NCI-H1048 (cell line): Measurements from ENCODE around the gene C5AR2.
"Not testable (repeated sequence)": the region's sequence is repeated elsewhere in the genome, so short reads cannot be mapped to it uniquely, and the experiment has no call there.

Experiments used
- DNase-seq: peaks from one replicate; lab custom pipeline; 2025; lab: John Stamatoyannopoulos, UW

The C5AR2 gene

GRCh38 chr19:47331931-47332547 is at the start of gene C5AR2:
C5AR2 (plus strand) TSS chr19:47332175; CDS start chr19:47340800, 8,625 bp downstream.
- no peak for DNase-seq

- no peak for DNase-seq
Measured at GRCh38 chr19:47283405-47284059, 48.4 kb upstream of the C5AR2 start.

DNA sequence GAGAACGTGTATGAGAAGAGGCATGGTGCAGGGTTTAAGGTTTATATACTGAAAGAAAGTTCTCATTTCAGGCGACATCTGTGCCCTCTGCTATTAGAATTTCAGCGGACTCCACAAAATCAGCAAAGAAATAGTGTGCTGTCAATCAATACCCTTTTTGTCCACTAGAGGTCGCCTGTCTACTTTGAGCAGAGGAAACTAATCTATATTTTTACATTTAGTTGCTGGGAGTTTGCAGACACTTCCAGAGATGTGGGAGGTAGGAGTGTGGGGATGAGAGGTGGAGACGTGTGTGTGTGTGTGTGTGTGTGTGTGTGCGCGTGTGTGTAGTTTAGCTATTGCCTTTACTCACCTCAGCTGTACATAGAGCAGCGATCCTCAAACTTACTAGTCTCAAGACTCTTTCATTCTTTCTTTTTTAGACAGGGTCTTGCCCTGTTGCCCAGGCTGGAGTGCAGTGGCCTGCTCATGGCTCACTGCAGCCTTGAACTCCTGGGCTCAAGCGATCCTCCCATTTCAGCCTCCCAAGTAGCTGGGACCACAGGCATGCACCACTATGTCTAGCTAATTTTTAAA is 47.6 kb upstream of the C5AR2 start:
- DNase-seq, result peak; percentile 33

DNA sequence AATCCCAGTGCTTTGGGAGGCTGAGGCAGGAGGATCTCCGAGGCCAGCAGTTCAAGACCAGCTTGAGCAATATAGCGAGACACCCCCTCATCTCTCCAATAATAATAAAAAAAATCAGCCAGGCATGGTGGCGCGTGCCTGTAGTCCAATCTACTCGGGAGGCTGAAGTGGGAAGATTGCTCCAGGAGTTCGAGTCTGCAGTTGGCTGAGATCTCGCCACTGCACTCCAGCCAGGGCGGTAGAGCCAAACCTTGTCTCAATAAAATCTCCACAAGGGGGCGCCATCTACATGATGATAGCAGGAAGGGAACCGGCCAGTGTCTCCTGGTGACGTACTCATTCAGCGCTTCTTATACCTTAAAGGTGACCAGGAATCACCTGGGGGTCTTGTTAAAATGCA is 35.9 kb upstream of the C5AR2 start:
- DNase-seq, result peak; percentile 83

DNA sequence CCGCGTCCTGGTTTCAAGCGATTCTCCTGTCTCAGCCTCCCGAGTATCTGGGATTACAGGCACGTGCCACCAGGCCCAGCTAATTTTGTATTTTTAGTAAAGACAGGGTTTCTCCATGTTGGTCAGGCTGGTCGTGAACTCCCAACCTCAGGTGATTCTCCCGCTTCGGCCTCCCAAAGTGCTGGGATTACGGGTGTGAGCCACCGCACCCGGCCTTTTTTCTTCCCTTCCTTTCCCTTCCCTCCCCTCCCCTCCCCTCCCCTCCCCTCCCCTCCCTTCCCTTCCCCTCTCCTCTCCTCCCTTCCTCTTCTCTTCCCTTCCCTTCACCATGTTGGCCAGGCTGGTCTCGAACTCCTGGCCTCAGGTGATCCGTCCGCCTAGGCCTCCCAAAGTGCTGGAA is 31.1 kb upstream of the C5AR2 start:
- not testable (repeated sequence) for DNase-seq

GRCh38 chr19:47302249-47302648 is 29.7 kb upstream of the C5AR2 start:
- DNase-seq, result no peak

DNA sequence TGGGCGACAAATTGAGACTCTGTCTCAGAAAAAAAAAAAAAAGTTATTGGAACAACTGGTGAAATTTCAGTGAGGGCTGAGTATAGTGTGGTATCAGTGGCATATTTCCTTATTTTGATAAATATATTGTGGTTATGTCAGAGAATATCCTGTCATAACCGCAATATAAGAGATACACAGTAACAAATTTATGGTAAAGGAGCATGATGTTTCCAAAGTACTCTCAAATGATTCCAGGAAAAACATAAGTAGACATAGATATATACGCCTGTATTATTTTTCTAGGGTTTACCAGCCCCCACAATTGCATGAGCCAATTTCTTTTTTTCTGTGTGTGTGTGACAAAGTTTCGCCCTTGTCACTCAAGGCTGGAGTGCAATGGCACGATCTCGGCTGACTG is 28.0 kb upstream of the C5AR2 start:
- no peak for DNase-seq

DNA sequence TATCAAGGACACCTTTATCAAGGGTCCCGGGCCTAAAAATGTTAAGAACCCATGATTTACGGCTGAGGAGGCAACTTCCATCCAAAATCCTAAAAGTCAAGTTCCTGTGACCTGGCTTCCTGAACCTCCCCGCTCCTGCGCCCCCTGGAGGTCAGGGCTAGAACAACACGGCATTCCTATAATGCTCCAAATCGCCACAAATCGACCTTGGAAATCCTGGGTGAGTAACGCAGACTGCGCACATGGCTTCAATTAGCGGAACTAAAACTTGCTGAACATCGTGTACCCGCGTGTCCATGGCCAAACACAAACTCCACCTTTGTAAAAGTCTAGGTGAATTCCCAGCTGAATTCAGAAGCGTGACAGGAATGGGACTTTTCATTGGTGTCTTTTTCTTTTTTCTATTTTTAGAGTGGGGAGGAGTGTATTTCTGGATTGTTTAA is 26.6 kb upstream of the C5AR2 start:
- DNase-seq, result peak; percentile 39

DNA sequence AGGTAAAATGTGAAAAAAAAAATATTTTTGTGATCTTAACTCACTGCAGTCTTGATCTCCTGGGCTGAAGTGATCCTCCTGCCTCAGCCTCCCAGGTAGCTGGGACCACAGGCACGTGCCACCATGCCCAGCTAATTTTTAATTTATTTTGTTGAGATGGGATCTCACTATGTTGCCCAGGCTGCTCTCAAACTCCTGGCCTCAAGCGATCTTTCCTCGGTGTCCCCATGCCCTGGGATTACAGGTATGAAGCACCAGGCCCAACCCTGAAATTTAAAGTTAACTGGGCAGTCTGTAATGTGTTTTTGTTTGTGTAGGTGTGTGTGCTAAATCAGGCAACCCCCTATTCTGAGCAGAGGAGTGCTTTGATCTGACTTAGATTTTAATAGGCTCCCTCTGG is 25.7 kb upstream of the C5AR2 start:
- no peak for DNase-seq

- no peak for DNase-seq
Measured at GRCh38 chr19:47309038-47309437, 22.9 kb upstream of the C5AR2 start.

- DNase-seq, result no peak
Measured at GRCh38 chr19:47309608-47310007, 22.4 kb upstream of the C5AR2 start, which contains the start of gene C5AR1. C5AR1 (plus strand) TSS chr19:47309861; CDS start chr19:47309896, 35 bp downstream.

DNA sequence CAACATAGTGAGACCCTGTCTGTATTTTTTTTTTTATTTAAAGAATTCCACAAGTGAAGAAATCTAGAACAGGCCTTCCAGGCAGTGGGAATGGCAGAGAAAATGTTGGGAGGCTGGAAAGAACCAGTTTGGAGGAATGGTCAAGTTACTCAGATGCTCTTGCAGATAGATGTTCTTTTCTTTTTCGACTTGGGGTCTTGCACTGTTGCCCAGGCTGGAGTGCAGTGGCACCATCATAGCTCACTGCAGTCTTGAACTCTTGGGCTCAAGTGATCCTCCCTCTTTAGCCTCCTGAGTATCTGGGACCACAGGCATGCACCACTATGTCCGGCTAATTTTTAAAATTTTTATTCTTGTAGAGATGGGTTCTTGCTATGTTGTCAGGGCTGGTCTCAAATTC is 21.7 kb upstream of the C5AR2 start:
- no peak for DNase-seq

- no peak for DNase-seq
Measured at GRCh38 chr19:47310819-47311218, 21.2 kb upstream of the C5AR2 start.

DNA sequence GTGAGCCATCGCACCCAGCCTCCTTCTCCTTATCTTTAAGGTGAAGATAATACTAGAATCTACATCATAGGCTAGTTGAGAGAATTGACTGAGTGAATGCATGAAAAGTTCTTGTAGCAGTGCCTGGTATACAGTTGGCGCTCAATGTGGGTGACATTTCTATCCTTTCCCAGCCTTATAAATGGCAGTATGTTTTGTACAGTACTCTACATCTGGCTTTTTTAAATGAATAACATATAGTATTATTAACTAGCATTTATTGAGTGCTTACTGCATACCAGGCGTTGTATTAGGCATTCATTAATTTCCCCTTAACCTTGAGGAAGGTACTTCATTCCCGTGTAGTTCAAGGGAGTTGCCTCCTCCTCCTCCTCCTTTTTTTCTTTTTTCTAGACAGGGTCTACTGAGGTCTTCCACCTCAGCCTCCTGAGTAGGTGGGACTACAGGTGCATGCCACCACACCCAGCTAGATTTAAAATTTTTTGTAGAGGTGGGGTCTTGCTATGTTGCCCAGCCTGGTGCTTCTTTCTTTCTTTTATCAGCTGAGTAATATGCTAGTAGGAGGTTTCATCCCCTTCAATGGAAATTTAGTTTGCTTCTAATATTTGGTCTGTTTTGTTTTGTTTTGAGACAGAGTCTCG is 19.5 kb upstream of the C5AR2 start:
- no peak for DNase-seq

DNA sequence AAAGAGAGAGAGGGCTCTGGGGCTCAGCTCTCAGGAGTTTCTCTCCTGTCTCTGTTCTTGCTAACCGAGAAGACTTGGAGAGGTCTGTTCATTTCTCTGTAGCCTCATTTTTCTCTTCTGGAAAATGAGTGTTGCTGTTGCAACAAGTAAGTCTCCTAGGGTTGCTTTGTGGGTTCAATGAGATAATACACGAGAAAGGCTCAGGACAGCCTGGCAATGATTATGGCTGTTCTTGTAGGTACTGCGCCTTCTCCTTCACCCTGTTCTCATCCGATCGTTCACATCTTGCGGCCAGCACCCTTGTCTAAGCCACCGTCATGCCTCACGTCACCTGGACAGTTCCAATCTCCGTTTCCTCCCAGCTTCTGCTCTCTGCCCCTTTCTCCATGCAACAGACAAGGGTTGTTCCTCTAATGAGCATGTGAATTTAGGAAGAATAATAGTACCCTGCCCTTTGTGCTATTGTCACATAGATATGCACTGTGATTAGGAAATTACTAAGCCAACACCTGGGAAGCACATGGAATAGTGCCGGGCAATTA is 18.1 kb upstream of the C5AR2 start:
- no peak for DNase-seq

GRCh38 chr19:47315125-47315821 is 16.7 kb upstream of the C5AR2 start:
- no peak for DNase-seq

DNA sequence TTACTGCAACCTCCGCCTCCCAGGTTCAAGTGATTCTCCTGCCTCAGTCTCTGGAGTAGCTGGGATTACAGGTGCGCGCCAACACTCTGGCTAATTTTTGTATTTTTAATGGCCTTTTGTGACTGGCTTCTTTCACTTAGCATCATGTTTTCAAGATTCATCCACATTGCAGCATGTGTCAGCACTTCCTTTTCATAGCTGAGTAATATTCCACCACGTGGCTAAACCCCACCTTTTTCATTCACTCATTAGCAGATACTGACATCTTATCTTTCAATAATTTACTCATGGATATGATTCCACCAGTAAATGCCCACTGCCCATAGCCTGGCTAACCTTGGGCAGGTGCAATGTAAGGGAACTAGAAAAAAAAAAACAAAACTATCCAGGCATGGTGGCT is 15.5 kb upstream of the C5AR2 start:
- no peak for DNase-seq

DNA sequence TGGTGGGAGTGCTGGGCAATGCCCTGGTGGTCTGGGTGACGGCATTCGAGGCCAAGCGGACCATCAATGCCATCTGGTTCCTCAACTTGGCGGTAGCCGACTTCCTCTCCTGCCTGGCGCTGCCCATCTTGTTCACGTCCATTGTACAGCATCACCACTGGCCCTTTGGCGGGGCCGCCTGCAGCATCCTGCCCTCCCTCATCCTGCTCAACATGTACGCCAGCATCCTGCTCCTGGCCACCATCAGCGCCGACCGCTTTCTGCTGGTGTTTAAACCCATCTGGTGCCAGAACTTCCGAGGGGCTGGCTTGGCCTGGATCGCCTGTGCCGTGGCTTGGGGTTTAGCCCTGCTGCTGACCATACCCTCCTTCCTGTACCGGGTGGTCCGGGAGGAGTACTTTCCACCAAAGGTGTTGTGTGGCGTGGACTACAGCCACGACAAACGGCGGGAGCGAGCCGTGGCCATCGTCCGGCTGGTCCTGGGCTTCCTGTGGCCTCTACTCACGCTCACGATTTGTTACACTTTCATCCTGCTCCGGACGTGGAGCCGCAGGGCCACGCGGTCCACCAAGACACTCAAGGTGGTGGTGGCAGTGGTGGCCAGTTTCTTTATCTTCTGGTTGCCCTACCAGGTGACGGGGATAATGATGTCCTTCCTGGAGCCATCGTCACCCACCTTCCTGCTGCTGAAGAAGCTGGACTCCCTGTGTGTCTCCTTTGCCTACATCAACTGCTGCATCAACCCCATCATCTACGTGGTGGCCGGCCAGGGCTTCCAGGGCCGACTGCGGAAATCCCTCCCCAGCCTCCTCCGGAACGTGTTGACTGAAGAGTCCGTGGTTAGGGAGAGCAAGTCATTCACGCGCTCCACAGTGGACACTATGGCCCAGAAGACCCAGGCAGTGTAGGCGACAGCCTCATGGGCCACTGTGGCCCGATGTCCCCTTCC is 11.8 kb upstream of the C5AR2 start:
- no peak for DNase-seq

- no peak for DNase-seq
Measured at GRCh38 chr19:47321630-47322029, 10.3 kb upstream of the C5AR2 start.

- no peak for DNase-seq
Measured at GRCh38 chr19:47322058-47322457, 9.9 kb upstream of the C5AR2 start.

- no peak for DNase-seq
Measured at GRCh38 chr19:47323409-47323808, 8.6 kb upstream of the C5AR2 start.
